GM11168 (cell line): ENCODE measurements around the gene BPIFB1.

ENCODE experiments used
- in situ Hi-C: fragments of 300-500 bp; cut with MboI; formaldehyde crosslinking; loops from one replicate; pipeline ENCODE4 v1.12.0; 2022; ENCODE audit warnings: low sequenced_read_pairs; ENCODE audit not compliant: unreplicated experiment

The BPIFB1 gene, protein sequence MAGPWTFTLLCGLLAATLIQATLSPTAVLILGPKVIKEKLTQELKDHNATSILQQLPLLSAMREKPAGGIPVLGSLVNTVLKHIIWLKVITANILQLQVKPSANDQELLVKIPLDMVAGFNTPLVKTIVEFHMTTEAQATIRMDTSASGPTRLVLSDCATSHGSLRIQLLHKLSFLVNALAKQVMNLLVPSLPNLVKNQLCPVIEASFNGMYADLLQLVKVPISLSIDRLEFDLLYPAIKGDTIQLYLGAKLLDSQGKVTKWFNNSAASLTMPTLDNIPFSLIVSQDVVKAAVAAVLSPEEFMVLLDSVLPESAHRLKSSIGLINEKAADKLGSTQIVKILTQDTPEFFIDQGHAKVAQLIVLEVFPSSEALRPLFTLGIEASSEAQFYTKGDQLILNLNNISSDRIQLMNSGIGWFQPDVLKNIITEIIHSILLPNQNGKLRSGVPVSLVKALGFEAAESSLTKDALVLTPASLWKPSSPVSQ

GRCh38 chr20:33282991-33283555, at the start of gene BPIFB1:
Gene BPIFB1, plus strand, starts transcription at chr20:33283214. Its CDS starts 2,860 bp downstream, at chr20:33286074.
- in situ Hi-C loops = no loop called here

DNA sequence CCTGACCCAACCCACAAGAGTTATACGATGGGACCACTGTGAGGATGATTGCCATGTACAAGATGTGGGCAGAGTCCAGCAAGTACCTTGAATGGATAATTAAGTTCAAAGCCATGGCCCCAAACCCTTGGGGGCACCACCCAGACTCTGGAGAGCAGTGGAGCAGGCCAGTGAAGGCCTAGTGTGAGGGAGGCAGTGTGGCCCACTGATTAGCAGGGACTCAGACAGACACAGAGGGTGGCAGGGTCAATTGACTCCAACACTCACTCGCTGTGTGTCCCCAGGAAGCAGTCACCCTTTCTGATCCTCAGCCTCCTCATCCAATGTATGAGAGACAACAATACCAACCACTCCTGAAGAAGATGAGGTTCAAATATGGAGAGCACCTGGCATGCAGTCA, 49.0 kb upstream of the BPIFB1 start:
- in situ Hi-C loops = no loop called here

DNA sequence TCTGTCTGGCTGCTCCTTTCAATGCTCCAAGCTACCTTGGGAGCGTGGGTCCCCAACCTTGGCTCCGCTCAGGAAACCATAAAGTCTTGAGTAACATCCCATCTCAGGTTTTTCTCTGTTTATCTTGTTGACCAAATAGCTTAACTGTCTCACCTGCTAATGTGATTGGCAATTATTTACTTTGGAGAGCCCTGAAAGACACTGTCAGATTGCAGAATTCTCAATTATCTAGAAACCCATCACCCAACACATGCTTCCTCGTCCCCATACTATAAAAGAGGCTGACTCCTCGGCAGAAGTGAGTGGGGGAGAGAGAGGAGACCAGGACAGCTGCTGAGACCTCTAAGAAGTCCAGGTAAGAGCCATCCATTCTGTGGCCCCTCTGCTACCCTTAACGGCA, 47.3 kb upstream of the BPIFB1 start, which contains the start of gene BPIFA1:
BPIFA1 (plus strand) TSS at position 301 of the 400 bp plus-strand sequence. CDS start 1,716 bp downstream, outside the sequence.
- in situ Hi-C loops = no loop called here

GRCh38 chr20:33236351-33236750, 46.7 kb upstream of the BPIFB1 start:
- in situ Hi-C loops = no loop called here

DNA sequence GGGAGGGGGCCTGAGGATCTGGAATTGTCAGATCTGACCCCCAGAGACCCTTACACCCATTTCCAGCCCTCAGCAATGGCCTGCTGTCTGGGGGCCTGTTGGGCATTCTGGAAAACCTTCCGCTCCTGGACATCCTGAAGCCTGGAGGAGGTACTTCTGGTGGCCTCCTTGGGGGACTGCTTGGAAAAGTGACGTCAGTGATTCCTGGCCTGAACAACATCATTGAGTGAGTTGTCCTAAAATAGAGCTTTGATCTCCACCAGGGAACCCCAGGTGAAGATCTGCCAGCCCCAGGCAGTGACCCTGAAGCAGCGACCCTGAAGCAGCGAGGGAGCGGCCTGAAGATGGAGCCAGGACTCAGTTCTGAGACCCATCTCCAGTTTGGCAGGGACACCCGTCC, 45.0 kb upstream of the BPIFB1 start:
- in situ Hi-C loops = no loop called here

- in situ Hi-C loops = no loop called here
Measured at GRCh38 chr20:33239418-33239817, 43.6 kb upstream of the BPIFB1 start.

DNA sequence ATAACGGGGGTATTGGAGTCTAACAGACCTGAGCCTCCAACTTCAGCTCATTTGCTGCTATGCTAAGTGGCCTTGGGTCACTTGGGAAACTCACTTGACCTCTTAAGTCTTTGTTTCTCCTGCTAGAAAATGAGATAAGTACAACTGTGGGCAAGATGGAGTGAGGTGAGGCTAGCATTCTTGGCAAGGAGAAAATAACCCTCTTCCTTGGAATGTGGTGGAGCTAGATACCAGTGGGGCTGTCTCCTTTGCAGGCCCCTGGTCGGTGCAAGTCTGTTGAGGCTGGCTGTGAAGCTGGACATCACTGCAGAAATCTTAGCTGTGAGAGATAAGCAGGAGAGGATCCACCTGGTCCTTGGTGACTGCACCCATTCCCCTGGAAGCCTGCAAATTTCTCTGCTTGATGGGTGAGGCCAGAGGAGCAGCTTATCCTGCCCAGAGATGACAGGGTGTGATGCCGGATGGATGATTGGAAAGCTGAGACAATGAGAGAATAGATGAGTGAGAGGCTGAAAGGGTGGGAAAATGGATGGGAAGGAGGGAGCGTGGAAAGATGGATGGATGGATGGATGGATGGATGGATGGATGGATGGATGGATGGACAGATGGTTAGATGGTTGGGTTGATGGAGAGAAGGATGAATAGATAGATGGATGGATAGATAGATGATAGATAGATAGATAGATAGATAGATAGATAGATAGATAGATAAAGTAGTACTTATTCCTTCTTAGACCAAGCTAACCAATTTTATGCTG, 42.9 kb upstream of the BPIFB1 start:
- in situ Hi-C loops = no loop called here

DNA sequence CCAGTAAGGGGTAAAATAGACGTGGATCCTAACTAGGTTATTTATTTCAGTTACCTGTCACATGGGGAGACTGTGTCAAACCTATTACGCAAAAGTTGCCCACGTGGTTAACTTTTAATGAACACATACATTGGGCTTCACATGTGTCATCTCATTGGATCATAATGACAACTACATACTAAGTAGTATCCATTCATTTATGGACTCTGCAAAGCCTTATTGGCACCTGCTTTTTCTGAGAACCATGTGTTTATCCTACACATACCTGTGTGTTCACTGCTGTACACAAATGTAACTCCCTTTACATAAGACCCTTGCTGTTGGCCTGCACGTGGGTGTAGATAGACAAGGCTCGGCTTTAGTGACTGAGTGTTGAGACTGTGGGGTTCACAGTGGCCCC, 42.1 kb upstream of the BPIFB1 start:
- in situ Hi-C loops = no loop called here

DNA sequence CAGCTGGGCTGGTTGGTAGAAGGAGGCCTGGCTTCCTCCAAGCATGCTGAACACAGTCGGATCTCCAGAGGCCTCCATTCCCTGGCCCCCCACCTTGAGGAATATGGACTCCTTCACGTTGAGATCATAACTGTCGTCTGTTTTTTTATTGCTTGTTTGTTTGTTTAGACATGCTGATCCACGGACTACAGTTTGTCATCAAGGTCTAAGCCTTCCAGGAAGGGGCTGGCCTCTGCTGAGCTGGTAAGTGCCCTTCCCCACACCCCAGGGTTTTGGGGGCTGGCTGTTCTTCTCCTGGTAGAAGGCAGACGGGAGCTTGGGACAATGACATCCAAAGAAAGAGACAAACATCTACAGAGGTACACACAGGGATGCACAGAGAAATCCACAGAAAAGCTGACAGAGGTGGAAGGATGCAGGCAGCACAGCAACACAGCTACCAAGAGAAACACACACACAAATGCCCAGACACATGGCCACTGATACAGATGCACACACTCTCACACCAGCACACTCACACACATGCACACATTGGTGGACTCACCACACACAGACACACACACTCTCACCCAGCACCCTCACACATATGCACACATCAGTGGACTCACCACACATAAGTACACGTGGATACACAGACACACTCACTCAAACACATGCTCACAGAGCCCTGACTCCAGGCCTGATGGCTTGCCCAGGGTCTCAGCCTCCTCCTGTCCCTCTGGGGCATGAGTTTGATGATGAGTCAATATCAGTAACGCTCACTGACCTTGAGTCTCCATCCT, 40.5 kb upstream of the BPIFB1 start:
- in situ Hi-C loops = no loop called here

DNA sequence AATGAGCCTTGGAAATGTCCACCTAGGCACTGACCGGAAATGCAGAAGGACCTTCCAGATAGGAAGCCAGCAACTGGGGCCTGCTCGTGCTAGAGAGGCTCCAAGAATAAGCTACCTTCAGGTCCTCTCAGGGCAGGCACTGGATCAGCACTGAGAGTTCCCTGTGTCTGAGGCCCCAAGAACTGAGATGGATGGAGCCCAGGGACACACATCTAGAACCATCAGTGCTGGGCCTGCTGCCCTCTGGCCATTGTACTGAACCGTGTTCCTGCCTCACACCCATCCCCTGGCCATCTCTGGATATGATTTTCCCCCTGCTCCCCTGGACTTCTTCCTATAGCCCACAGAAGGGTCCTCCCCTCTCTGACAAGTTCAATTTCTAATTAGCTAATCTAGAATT, 36.9 kb upstream of the BPIFB1 start:
- in situ Hi-C loops = no loop called here

GRCh38 chr20:33249456-33249855, 33.6 kb upstream of the BPIFB1 start:
- in situ Hi-C loops = no loop called here

GRCh38 chr20:33250666-33251065, 32.3 kb upstream of the BPIFB1 start:
- in situ Hi-C loops = no loop called here

- in situ Hi-C loops = no loop called here
Measured at GRCh38 chr20:33251496-33251895, 31.5 kb upstream of the BPIFB1 start.

DNA sequence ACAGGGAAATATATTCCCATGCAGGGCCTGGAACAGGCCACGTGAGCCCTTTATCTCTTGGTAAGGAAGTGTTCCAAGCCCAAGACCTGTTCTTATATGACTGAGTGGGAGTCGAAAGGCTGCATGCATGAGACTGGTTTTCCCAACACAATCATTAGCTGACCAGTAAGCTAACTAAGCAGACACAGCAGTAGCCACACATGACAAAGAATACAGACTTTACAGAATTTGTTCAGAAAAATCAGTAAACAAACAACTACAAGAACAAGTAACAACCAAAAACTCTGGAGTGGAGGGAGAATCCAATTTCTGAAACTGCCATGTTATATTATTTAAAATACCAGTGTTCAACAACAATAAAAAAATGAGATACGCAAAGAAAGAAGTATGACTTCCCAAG, 30.6 kb upstream of the BPIFB1 start:
- in situ Hi-C loops = no loop called here

DNA sequence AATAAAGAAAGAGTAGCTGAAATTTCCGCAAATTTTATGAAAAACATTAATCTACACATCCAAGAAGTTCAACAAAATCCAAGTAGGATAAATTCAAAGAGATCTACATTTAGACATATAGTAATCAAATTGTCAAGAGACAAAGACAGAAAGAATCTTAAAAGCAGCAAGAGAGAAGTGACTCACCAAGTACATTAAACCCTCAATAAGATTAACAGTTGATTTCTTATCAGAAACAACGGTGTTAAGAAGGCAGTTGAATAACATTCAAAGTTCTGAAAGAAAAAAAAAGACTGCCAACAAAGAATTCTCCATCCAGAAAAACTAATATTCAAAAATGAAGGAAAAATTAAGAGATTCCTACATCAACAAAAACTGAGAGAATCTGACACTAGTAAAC, 28.0 kb upstream of the BPIFB1 start:
- in situ Hi-C loops = no loop called here

DNA sequence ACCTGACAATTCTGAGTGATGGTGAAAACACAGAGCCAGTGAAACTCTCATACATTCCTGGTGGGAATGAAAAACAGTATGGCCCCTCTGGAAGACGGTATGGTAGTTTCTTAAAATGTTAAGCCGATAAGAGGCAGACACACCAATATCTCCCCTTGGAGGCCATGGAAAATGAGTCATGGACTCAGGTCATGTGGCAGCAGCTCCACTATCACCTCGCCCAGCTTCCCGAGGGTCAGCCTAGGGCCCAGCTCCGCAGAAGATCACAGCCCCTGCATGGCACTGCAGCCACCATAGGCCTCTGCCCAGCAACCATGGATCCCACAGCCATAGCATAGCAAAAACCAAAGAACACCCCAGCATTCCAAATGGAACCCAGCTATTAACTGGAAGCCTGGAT, 25.8 kb upstream of the BPIFB1 start:
- in situ Hi-C loops = no loop called here

DNA sequence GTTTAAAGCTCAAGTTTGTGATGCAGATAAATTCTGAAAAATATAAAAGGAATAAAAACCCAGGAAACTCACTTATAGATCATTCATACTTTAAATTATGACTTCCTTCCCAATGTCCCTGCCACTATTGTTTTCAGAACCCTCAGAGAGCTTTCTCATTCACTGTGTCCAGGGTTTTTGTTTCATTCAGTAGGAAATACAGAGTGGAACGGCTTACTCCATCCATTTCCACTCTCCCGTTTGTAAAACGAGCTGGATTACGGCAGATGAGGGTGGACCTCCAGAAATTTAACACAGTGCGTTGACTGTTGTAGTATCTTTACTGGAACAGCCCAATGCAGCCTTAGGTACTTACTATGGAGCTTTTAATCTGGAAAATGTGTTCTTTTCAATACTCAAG, 23.6 kb upstream of the BPIFB1 start:
- in situ Hi-C loops = no loop called here

GRCh38 chr20:33261465-33261864, 21.5 kb upstream of the BPIFB1 start:
- in situ Hi-C loops = no loop called here

DNA sequence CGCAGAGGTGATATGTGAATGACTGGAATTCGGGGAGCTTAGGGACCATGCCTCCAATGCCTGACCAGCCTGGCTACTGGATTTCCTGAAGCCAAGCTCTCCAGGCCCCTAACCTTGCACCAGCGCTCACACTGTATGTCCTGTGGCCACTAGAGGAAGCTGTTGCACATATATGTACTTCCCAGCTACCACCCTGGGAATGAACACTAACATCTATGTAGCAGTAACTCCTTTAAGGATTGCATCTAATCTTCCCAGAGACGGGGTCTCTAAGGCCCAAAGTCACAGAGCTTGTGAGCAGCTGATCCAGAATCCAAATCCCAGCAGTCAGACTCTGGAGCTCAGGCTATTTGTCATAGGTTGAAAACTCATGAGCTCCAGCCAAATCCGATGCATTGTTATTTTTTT, 20.4 kb upstream of the BPIFB1 start:
- in situ Hi-C loops = no loop called here

- in situ Hi-C loops = no loop called here
Measured at GRCh38 chr20:33263784-33264183, 19.2 kb upstream of the BPIFB1 start.
